RWPE1 (cell line): ENCODE measurements around the gene KAT6B.
A peak's percentile ranks its signal among the peaks of the same experiment; 100 is the strongest.

Experiments used
- CTCF ChIA-PET: fragments of 350-600 bp; sonication (Branson Sonifier 250); formaldehyde crosslinking; extraction: SDS; loops from one replicate; lab custom pipeline; 2021; lab: Yijun Ruan, JAX
- POLR2A ChIA-PET: fragments of 400-600 bp; formaldehyde crosslinking; extraction: SDS; loops from one replicate; lab custom pipeline; 2020; ENCODE audit warnings: antibody characterized with exemption; ENCODE audit not compliant: low non-redundant PET; lab: Yijun Ruan, JAX
- DNase-seq: peaks from one replicate; pipeline ENCODE4 v3.0.0; 2012; ENCODE audit warnings: low spot score
- H3K27ac ChIP-seq: fragments of 450-650 bp; 2 replicates; pipeline ENCODE4 v1.5.1; 2017
- TF ChIP-seq, protein P1 (sequence below): fragments of 450-650 bp; conservative IDR thresholded peaks from 2 replicates; pipeline ENCODE4 v1.5.1; 2017; ENCODE audit warnings: low read depth, mild to moderate bottlenecking

KAT6B gene

DNA sequence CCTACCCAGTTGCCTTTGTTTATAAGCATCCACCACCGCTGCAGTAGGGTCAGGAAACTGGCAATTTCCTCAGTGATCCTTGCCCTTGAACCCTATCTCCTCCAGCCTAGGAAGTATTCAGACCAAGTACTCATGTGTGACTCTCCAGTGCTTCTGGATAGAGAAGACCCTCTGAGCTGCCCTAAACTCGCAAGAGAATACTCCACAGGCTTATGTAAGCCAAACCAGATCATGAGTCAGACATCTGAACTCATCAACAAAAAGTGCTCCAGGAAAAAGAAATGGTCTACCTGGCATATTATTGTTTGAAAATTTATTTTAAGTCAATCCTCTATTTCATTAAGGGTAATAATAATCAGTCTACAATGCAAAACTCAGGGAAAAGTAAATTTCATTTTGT, 101.3 kb downstream of the KAT6B start:
- peak; percentile 23 for DNase-seq
- POLR2A ChIA-PET, result no interaction called here
- CTCF ChIA-PET, result no interaction called here
- H3K27ac ChIP-seq, result no peak overlapping the region
- TF ChIP-seq, protein P1, sequence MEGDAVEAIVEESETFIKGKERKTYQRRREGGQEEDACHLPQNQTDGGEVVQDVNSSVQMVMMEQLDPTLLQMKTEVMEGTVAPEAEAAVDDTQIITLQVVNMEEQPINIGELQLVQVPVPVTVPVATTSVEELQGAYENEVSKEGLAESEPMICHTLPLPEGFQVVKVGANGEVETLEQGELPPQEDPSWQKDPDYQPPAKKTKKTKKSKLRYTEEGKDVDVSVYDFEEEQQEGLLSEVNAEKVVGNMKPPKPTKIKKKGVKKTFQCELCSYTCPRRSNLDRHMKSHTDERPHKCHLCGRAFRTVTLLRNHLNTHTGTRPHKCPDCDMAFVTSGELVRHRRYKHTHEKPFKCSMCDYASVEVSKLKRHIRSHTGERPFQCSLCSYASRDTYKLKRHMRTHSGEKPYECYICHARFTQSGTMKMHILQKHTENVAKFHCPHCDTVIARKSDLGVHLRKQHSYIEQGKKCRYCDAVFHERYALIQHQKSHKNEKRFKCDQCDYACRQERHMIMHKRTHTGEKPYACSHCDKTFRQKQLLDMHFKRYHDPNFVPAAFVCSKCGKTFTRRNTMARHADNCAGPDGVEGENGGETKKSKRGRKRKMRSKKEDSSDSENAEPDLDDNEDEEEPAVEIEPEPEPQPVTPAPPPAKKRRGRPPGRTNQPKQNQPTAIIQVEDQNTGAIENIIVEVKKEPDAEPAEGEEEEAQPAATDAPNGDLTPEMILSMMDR, result no peak

- DNase-seq, result no peak
- ChIA-PET CTCF (interaction anchor here (0.6 kb wide), 1 partner anchor 181 kb away, joined by 3 read pairs; no protein-coding TSS in a partner anchor), POLR2A (no interaction called here)
- TF ChIP-seq, protein P1, result no peak
- no peak overlapping the region for H3K27ac ChIP-seq
These were observed 102.4 kb downstream of the KAT6B start for GRCh38 chr10:74928742-74929191.

GRCh38 chr10:74929197-74929596, 102.8 kb downstream of the KAT6B start:
- CTCF ChIA-PET, result interaction anchor here (0.6 kb wide), 1 partner anchor 10 kb away, joined by 4 read pairs; no protein-coding TSS in a partner anchor
- DNase-seq, result no peak
- TF ChIP-seq, protein P1, result no peak
- POLR2A ChIA-PET, result no interaction called here
- H3K27ac ChIP-seq, result no peak overlapping the region

GRCh38 chr10:74930965-74931364, 104.6 kb downstream of the KAT6B start:
- no peak overlapping the region for H3K27ac ChIP-seq
- TF ChIP-seq, protein P1, result no peak
- no peak for DNase-seq
- ChIA-PET POLR2A (no interaction called here), CTCF (interaction anchor here (0.7 kb wide), 1 partner anchor 169 kb away, joined by 3 read pairs; no protein-coding TSS in a partner anchor)

- TF ChIP-seq, protein P1, result no peak
- ChIA-PET CTCF (interaction anchor here (0.5 to 0.9 kb wide), 2 partner anchors 10 to 14 kb away, joined by 4 to 5 read pairs; no protein-coding TSS in a partner anchor), POLR2A (no interaction called here)
- DNase-seq, result no peak
- no peak overlapping the region for H3K27ac ChIP-seq
These were observed 106.2 kb downstream of the KAT6B start for GRCh38 chr10:74932648-74933047.

- TF ChIP-seq, protein P1, result no peak
- no peak overlapping the region for H3K27ac ChIP-seq
- ChIA-PET CTCF (interaction anchor here (0.5 to 0.6 kb wide), 2 partner anchors 8 to 41 kb away, joined by 4 to 5 read pairs; no protein-coding TSS in a partner anchor), POLR2A (interaction anchor here (0.6 kb wide), 1 partner anchor 572 kb away, joined by 3 read pairs; no protein-coding TSS in a partner anchor)
- DNase-seq, result no peak
These were observed 107.9 kb downstream of the KAT6B start for GRCh38 chr10:74934100-74934812.
